ENCODE results near the gene PPP2R5E.

PPP2R5E gene

GRCh38 chr14:63444588-63444987 lies 98.6 kb downstream of the PPP2R5E start:
- H3K4me3 ChIP-seq (ENCODE audit: low read depth, low read length): no peak overlapping the region
- no peak for DNase-seq (ENCODE audit: low read depth)
- TF ChIP-seq, protein P1, sequence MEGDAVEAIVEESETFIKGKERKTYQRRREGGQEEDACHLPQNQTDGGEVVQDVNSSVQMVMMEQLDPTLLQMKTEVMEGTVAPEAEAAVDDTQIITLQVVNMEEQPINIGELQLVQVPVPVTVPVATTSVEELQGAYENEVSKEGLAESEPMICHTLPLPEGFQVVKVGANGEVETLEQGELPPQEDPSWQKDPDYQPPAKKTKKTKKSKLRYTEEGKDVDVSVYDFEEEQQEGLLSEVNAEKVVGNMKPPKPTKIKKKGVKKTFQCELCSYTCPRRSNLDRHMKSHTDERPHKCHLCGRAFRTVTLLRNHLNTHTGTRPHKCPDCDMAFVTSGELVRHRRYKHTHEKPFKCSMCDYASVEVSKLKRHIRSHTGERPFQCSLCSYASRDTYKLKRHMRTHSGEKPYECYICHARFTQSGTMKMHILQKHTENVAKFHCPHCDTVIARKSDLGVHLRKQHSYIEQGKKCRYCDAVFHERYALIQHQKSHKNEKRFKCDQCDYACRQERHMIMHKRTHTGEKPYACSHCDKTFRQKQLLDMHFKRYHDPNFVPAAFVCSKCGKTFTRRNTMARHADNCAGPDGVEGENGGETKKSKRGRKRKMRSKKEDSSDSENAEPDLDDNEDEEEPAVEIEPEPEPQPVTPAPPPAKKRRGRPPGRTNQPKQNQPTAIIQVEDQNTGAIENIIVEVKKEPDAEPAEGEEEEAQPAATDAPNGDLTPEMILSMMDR (IDR thresholded peaks at IDR 0.05; ENCODE audit: low read depth, low read length, missing control alignments): no peak
- in situ Hi-C loops (cut with HindIII; ENCODE audit: low sequenced_read_pairs): no loop called here

- no peak for DNase-seq (ENCODE audit: low read depth)
- TF ChIP-seq, protein P1 (IDR thresholded peaks at IDR 0.05; ENCODE audit: low read depth, low read length, missing control alignments): no peak
- in situ Hi-C loops (cut with HindIII; ENCODE audit: low sequenced_read_pairs): no loop called here
Measured at GRCh38 chr14:63443988-63444387, 99.2 kb downstream of the PPP2R5E start.

GRCh38 chr14:63443361-63443760 lies 99.8 kb downstream of the PPP2R5E start:
- TF ChIP-seq, protein P1 (IDR thresholded peaks at IDR 0.05; ENCODE audit: low read depth, low read length, missing control alignments): no peak
- H3K4me3 ChIP-seq (ENCODE audit: low read depth, low read length): no peak overlapping the region
- in situ Hi-C loops (cut with HindIII; ENCODE audit: low sequenced_read_pairs): no loop called here
- DNase-seq (ENCODE audit: low read depth): no peak

More at GRCh38 chr14:63443988-63444387, 99.2 kb downstream of the PPP2R5E start:
- H3K4me3 ChIP-seq (ENCODE audit: low read depth, low read length): no peak overlapping the region

DNA sequence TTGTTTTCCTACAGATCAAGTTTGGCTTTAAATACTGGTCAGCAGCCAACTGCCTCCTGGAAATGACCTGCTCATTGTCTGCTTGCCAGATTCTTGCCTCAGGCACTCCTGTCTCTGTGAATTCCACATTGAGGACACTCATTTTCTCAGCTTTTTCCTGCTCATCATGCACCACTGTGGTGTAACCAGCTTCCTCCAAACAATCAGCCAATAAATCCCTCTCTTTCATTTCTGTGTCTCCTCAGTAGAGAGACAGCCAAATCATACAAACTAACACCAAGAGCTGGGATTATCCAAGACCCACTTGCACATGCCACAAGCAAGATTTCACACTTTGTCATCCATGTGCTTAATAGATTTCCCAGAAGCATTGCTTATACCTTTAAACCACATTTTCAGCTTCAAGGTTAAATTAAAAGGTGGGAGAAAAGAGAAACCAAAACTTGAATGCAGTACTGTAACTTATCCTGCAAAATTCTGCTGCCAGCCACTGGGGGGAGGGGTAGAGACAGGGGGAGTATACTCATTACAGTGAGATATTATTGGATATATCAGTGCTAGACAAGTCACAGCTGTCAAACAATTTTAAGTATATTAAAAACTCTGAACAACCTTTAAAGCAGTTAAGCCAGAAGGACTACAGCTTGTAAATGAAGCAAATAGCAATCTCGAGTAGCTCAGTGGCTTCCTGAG lies 105.0 kb downstream of the PPP2R5E start:
- peak; percentile 95 for DNase-seq (ENCODE audit: low read depth)
- peak overlapping the region; percentile 28 for H3K4me3 ChIP-seq (ENCODE audit: low read depth, low read length)
- TF ChIP-seq, protein P1 (IDR thresholded peaks at IDR 0.05; ENCODE audit: low read depth, low read length, missing control alignments): peak; percentile 31
- in situ Hi-C loops (cut with HindIII; ENCODE audit: low sequenced_read_pairs): no loop called here

DNA sequence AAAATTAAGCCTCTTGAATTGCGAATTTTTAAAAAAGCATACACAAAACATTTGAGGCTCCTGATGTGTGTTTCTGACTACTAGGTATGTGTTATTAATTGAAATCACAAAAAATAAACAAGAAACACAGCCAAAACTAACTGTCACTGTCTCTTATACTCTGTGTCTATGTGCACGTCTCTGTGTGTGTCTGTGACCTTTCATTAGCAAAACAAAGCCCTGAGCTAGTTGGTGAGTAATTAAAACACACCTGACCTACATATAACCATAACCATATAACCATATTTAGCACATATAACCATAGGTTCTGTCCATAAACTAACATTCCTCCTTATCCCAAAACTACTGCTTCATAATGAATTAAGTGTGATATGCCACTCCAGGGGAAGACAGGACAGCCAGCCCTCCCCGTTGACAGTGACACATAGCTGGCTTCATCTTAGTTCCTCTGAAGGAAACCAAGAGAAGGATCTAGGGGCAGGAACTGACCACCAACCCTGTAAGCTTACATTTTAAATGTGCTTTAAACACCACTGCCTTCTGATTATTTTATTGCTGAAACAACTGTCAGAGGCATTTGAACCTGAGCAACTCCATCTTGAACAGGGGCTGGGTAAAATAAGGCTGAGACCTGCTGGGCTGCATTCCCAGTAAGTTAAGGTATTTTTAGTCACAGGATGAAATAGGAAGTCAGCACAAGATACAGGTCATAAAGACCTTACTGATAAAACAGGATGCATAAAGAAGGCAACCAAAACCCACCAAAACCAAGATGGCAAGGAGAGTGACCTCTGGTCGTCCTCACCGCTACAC lies 106.7 kb downstream of the PPP2R5E start:
- DNase-seq (ENCODE audit: low read depth): no peak
- in situ Hi-C loops (cut with HindIII; ENCODE audit: low sequenced_read_pairs): no loop called here
- H3K4me3 ChIP-seq (ENCODE audit: low read depth, low read length): no peak overlapping the region
- TF ChIP-seq, protein P1 (IDR thresholded peaks at IDR 0.05; ENCODE audit: low read depth, low read length, missing control alignments): no peak

- H3K4me3 ChIP-seq (ENCODE audit: low read depth, low read length): no peak overlapping the region
- in situ Hi-C loops (cut with HindIII; ENCODE audit: low sequenced_read_pairs): no loop called here
- peak; percentile 16 for DNase-seq (ENCODE audit: low read depth)
- TF ChIP-seq, protein P1 (IDR thresholded peaks at IDR 0.05; ENCODE audit: low read depth, low read length, missing control alignments): no peak
Measured at GRCh38 chr14:63435838-63436237, 107.3 kb downstream of the PPP2R5E start.
